GM06990 (cell line): ENCODE measurements around the gene NUAK1.

Experiments used
- DNase-seq: peaks from one replicate; pipeline ENCODE4 v3.0.0-alpha.2; 2011; ENCODE audit not compliant: insufficient read length; ENCODE audit errors: extremely low read depth
- H3K27me3 ChIP-seq: replicated peaks from 2 replicates; pipeline ENCODE4 v1.6.0; 2011; ENCODE audit warnings: low read length; ENCODE audit not compliant: control insufficient read depth, insufficient read depth
- H3K36me3 ChIP-seq: 2 replicates; pipeline ENCODE4 v1.5.1; 2011; ENCODE audit warnings: low read length; ENCODE audit not compliant: control insufficient read depth, insufficient read depth
- H3K4me3 ChIP-seq: replicated peaks from 2 replicates; pipeline ENCODE4 v1.5.1; 2011; ENCODE audit warnings: low read depth, mild to moderate bottlenecking, control low read depth, low read length
- CTCF ChIP-seq: IDR thresholded peaks from 2 replicates; pipeline ENCODE4 v1.5.1; 2011; ENCODE audit warnings: low read length, control low read depth, mild to moderate bottlenecking, inconsistent platforms; ENCODE audit not compliant: insufficient read depth, poor library complexity, severe bottlenecking

Gene NUAK1

GRCh38 chr12:106027911-106028310 lies 110.8 kb downstream of the NUAK1 start:
- no peaks in the 10 kb centered on the region for H3K36me3 ChIP-seq
- H3K4me3 ChIP-seq = no peak overlapping the region
- no peak for DNase-seq
- TF ChIP-seq CTCF = no peak
- H3K27me3 ChIP-seq = no peaks in the 10 kb centered on the region

- no peak for DNase-seq
- no peaks in the 10 kb centered on the region for H3K27me3 ChIP-seq
- H3K4me3 ChIP-seq = no peak overlapping the region
- no peaks in the 10 kb centered on the region for H3K36me3 ChIP-seq
- TF ChIP-seq CTCF = no peak
These were observed 111.5 kb downstream of the NUAK1 start for GRCh38 chr12:106027286-106027685.

- TF ChIP-seq CTCF = no peak
- DNase-seq = no peak
- Histone ChIP-seq H3K27me3 (no peaks in the 10 kb centered on the region), H3K36me3 (no peaks in the 10 kb centered on the region), H3K4me3 (no peak overlapping the region)
These were observed 113.6 kb downstream of the NUAK1 start for GRCh38 chr12:106025129-106025528.

- no peaks in the 10 kb centered on the region for H3K27me3 ChIP-seq
- H3K4me3 ChIP-seq = no peak overlapping the region
- TF ChIP-seq CTCF = no peak
- no peaks in the 10 kb centered on the region for H3K36me3 ChIP-seq
- no peak for DNase-seq
These were observed 115.7 kb downstream of the NUAK1 start for GRCh38 chr12:106023039-106023438.

GRCh38 chr12:106022568-106023012 lies 116.2 kb downstream of the NUAK1 start:
- Histone ChIP-seq H3K4me3 (no peak overlapping the region), H3K36me3 (no peaks in the 10 kb centered on the region), H3K27me3 (no peaks in the 10 kb centered on the region)
- no peak for TF ChIP-seq CTCF
- DNase-seq = no peak

GRCh38 chr12:106021516-106021915 lies 117.2 kb downstream of the NUAK1 start:
- Histone ChIP-seq H3K36me3 (no peaks in the 10 kb centered on the region), H3K4me3 (no peak overlapping the region), H3K27me3 (no peaks in the 10 kb centered on the region)
- DNase-seq = no peak
- TF ChIP-seq CTCF = no peak
